GM23248 (cell line): Measurements from ENCODE around the gene ADAMTS17.

Experiments used
- EZH2 ChIP-seq: fragments of 200-600 bp; sonication (generic); IDR thresholded peaks from 2 replicates; pipeline ENCODE4 v1.6.1; 2018; ENCODE audit warnings: antibody characterized with exemption, mild to moderate bottlenecking; ENCODE audit not compliant: insufficient read depth, poor library complexity, severe bottlenecking
- EZH2phosphoT487 ChIP-seq: fragments of 200-600 bp; sonication (generic); IDR thresholded peaks from 2 replicates; pipeline ENCODE4 v1.6.1; 2018; ENCODE audit warnings: antibody characterized with exemption, moderate library complexity, mild to moderate bottlenecking, low read depth; ENCODE audit not compliant: insufficient read depth

DNA sequence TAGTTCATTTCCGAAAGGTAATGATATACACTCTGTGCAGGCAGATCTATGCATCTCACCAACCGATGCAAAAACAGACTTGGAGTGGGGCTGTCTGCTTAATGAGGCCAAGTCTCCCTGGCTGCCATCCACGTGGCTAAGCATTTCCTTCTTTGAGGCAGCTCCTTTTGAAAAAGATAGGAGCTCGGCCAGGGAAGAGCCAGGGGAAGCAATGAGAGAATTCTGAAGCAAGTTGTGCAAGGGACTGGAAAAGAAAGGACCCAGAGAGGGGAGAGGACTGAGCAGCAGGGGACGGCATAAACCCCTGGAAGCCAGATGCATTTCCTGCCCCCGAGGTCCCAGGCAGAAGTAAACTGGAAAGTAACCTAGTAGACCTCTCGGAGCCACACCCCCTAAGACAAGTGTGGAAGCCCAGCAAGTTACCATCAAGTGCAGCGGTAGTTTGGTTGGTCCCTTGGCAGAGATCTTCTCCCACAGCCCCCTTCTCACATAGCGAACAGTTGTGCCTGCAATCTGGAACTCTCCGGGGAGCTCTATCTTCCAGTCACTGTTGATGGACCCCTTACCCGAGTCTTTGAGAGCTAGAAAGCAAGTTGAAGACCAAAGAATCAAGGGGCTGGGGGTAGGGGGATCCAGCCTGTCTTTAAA, 288.2 kb downstream of the ADAMTS17 start:
- TF ChIP-seq EZH2 (no peak), EZH2phosphoT487 (no peak)
